ENCODE results near the gene ZKSCAN3. TPM values are rescaled to one million over a fixed set of nuclear protein-coding genes. Genes with fewer than 3 reads are reported as not detected.
"Not testable (repeated sequence)": the region's sequence is repeated elsewhere in the genome, so short reads cannot be mapped to it uniquely, and the experiment has no call there.

Gene ZKSCAN3
- polyA plus RNA-seq, 1 donor from 2014 or later: 14.9 TPM

GRCh38 chr6:28315628-28316027, 34.1 kb upstream of the ZKSCAN3 start:
- H3K79me2 ChIP-seq (replicated peaks; ENCODE audit: insufficient read depth, low read length): no peaks in the 10 kb centered on the region
- no peaks in the 10 kb centered on the region for H3K9me2 ChIP-seq (ENCODE audit: insufficient read depth, low read length)
- H3K27ac ChIP-seq (ENCODE audit: low read length): no peak overlapping the region
- H3F3A ChIP-seq (ENCODE audit: insufficient read depth, low read length, poor library complexity, severe bottlenecking): no peaks in the 10 kb centered on the region
- no peaks in the 10 kb centered on the region for H3K36me3 ChIP-seq (ENCODE audit: insufficient read depth, low read length)
- no peak overlapping the region for H3K4me2 ChIP-seq (ENCODE audit: low read length)
- TF ChIP-seq, protein P1, sequence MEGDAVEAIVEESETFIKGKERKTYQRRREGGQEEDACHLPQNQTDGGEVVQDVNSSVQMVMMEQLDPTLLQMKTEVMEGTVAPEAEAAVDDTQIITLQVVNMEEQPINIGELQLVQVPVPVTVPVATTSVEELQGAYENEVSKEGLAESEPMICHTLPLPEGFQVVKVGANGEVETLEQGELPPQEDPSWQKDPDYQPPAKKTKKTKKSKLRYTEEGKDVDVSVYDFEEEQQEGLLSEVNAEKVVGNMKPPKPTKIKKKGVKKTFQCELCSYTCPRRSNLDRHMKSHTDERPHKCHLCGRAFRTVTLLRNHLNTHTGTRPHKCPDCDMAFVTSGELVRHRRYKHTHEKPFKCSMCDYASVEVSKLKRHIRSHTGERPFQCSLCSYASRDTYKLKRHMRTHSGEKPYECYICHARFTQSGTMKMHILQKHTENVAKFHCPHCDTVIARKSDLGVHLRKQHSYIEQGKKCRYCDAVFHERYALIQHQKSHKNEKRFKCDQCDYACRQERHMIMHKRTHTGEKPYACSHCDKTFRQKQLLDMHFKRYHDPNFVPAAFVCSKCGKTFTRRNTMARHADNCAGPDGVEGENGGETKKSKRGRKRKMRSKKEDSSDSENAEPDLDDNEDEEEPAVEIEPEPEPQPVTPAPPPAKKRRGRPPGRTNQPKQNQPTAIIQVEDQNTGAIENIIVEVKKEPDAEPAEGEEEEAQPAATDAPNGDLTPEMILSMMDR (IDR thresholded peaks at IDR 0.05; ENCODE audit: poor library complexity, severe bottlenecking): no peak
- TF ChIP-seq TAF1 (IDR thresholded peaks at IDR 0.05; ENCODE audit: low read depth) (no peak), EZH2 (IDR thresholded peaks at IDR 0.05; ENCODE audit: borderline replicate concordance, insufficient read depth, low read length, poor library complexity, severe bottlenecking) (no peak), REST (IDR thresholded peaks at IDR 0.05; ENCODE audit: borderline replicate concordance) (no peak), MXI1 (conservative IDR thresholded peaks at IDR 0.05; ENCODE audit: poor library complexity, severe bottlenecking) (no peak), EP300 (conservative IDR thresholded peaks at IDR 0.05; ENCODE audit: poor library complexity, severe bottlenecking) (no peak), RAD21 (conservative IDR thresholded peaks at IDR 0.05) (no peak), SMC3 (conservative IDR thresholded peaks at IDR 0.05; ENCODE audit: poor library complexity) (no peak), POLR2AphosphoS5 (IDR thresholded peaks at IDR 0.05) (no peak)
- H4K20me1 ChIP-seq (ENCODE audit: insufficient read depth): no peaks in the 10 kb centered on the region
- H3K27me3 ChIP-seq (ENCODE audit: insufficient read depth, low read depth, low read length): no peaks in the 10 kb centered on the region
- no peak overlapping the region for H3K4me3 ChIP-seq (ENCODE audit: low read length)
- H3K9me3 ChIP-seq (ENCODE audit: low read length): no peaks in the 10 kb centered on the region
- H3K9ac ChIP-seq (ENCODE audit: low read length): no peak overlapping the region
- H2AFZ ChIP-seq (ENCODE audit: low read depth, low read length): no peak overlapping the region

GRCh38 chr6:28317866-28318265, 31.9 kb upstream of the ZKSCAN3 start:
- not testable (repeated sequence) for H2AFZ ChIP-seq (ENCODE audit: low read depth, low read length); H3K4me2 ChIP-seq (ENCODE audit: low read length); H3K4me3 ChIP-seq (ENCODE audit: low read length)

GRCh38 chr6:28322661-28323060, 27.1 kb upstream of the ZKSCAN3 start:
- Histone ChIP-seq H3K36me3 (ENCODE audit: insufficient read depth, low read length) (peaks cover 12% of the 10 kb centered on the region), H2AFZ (ENCODE audit: low read depth, low read length) (no peak overlapping the region), H3K27me3 (ENCODE audit: insufficient read depth, low read depth, low read length) (no peaks in the 10 kb centered on the region), H3K4me2 (ENCODE audit: low read length) (no peak overlapping the region), H3K79me2 (replicated peaks; ENCODE audit: insufficient read depth, low read length) (no peaks in the 10 kb centered on the region), H3K9me3 (ENCODE audit: low read length) (no peaks in the 10 kb centered on the region), H3K27ac (ENCODE audit: low read length) (no peak overlapping the region), H3K9ac (ENCODE audit: low read length) (no peak overlapping the region), H3K4me3 (ENCODE audit: low read length) (no peak overlapping the region), H4K20me1 (ENCODE audit: insufficient read depth) (no peaks in the 10 kb centered on the region), H3F3A (ENCODE audit: insufficient read depth, low read length, poor library complexity, severe bottlenecking) (no peaks in the 10 kb centered on the region), H3K9me2 (ENCODE audit: insufficient read depth, low read length) (no peaks in the 10 kb centered on the region)
- TF ChIP-seq POLR2AphosphoS5 (IDR thresholded peaks at IDR 0.05): no peak
- TF ChIP-seq SMC3 (conservative IDR thresholded peaks at IDR 0.05; ENCODE audit: poor library complexity): no peak
- no peak for TF ChIP-seq TAF1 (IDR thresholded peaks at IDR 0.05; ENCODE audit: low read depth)
- TF ChIP-seq, protein P1 (IDR thresholded peaks at IDR 0.05; ENCODE audit: poor library complexity, severe bottlenecking): no peak
- TF ChIP-seq REST (IDR thresholded peaks at IDR 0.05; ENCODE audit: borderline replicate concordance): no peak
- TF ChIP-seq MXI1 (conservative IDR thresholded peaks at IDR 0.05; ENCODE audit: poor library complexity, severe bottlenecking): no peak
- no peak for TF ChIP-seq RAD21 (conservative IDR thresholded peaks at IDR 0.05)
- no peak for TF ChIP-seq EP300 (conservative IDR thresholded peaks at IDR 0.05; ENCODE audit: poor library complexity, severe bottlenecking)
- no peak for TF ChIP-seq EZH2 (IDR thresholded peaks at IDR 0.05; ENCODE audit: borderline replicate concordance, insufficient read depth, low read length, poor library complexity, severe bottlenecking)

More at GRCh38 chr6:28317866-28318265, 31.9 kb upstream of the ZKSCAN3 start:
- not testable (repeated sequence) for H3K9me2 ChIP-seq (ENCODE audit: insufficient read depth, low read length); H4K20me1 ChIP-seq (ENCODE audit: insufficient read depth); H3F3A ChIP-seq (ENCODE audit: insufficient read depth, low read length, poor library complexity, severe bottlenecking); H3K27ac ChIP-seq (ENCODE audit: low read length); H3K27me3 ChIP-seq (ENCODE audit: insufficient read depth, low read depth, low read length); H3K36me3 ChIP-seq (ENCODE audit: insufficient read depth, low read length); H3K79me2 ChIP-seq (replicated peaks; ENCODE audit: insufficient read depth, low read length); H3K9ac ChIP-seq (ENCODE audit: low read length); H3K9me3 ChIP-seq (ENCODE audit: low read length)
